GM21367 (cell line): ENCODE data around the gene EPB41L2.
"Not testable (repeated sequence)": the region's sequence is repeated elsewhere in the genome, so short reads cannot be mapped to it uniquely, and the experiment has no call there.

Source experiments
- ATAC-seq: cut with Tn5 transposase; IDR thresholded peaks from one replicate; pipeline ENCODE4 v1.9.1; 2021; ENCODE audit not compliant: unreplicated experiment

The EPB41L2 gene

GRCh38 chr6:131005439-131006016 is 57.5 kb downstream of the EPB41L2 start:
- ATAC-seq, result no peak

GRCh38 chr6:131004936-131005335 is 58.1 kb downstream of the EPB41L2 start:
- no peak for ATAC-seq

GRCh38 chr6:131004387-131004755 is 58.7 kb downstream of the EPB41L2 start:
- ATAC-seq, result no peak

GRCh38 chr6:131003488-131004386 is 59.3 kb downstream of the EPB41L2 start:
- ATAC-seq, result no peak

- ATAC-seq, result no peak
Observed at GRCh38 chr6:131002661-131002980, 60.4 kb downstream of the EPB41L2 start.

DNA sequence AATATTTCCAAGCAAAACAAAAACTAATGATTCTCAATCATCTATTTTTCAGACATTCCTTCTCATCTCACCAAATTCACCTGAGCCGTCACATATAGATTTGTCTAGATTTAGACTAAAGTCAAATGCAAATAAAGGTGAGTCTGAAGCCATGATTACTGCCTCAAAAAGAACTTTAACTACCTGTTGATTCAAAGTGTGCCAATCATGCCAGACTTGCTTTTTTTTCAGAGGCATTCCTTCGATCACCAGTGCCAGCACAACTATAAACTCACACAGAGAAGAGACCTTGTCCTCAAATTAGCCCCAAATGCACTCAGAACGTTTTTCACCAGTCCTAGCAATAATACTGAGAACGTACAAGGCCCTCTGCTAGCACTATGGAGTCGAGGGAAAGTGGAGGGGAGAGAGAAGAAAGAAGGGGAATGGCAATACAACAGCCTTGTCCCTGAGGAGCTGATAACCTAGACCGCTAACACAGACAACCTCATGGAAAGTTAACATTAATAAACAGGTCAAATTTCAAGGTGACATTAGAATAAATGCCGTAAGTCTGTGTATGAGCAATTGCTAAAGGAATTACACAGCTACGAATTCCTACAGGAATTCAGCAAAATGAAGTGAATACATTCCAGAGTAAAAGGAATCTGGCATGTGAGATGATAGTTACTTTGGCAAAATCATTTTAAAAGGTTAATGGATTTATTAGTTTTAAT is 60.9 kb downstream of the EPB41L2 start:
- no peak for ATAC-seq

GRCh38 chr6:131001111-131001736 is 61.8 kb downstream of the EPB41L2 start:
- no peak for ATAC-seq

- no peak for ATAC-seq
Observed at GRCh38 chr6:131000544-131000943, 62.5 kb downstream of the EPB41L2 start.

DNA sequence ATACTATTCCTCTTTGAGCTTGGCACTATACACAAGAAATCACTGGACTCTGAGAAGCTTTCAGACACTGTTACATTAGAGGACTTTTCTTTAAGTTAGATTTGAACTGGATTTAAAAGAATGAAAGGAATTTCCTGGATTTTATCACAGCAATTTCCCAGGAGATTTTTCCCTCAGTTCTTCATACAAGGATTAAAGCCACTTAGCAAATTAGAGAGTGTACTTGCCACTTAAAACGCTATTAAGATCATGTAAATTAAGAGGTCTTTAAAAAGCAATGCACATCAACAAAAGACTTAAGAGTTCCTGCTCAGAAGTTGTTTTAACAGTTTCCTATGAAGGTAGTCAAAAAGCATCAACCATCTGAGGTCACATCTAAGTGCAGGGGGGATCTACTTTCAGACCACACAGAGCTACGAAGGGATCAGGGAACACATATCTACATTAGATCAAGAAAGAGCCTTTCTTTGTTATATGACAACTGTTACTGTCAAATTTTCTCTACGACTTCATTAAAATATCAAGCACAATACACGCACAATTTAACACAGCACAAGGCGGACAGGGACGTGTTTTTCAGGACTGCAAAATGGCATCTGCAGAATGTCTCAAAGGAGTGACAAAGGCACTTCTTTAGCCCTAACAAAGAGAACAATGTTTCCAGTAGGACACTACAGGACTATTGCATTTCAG is 65.8 kb downstream of the EPB41L2 start:
- no peak for ATAC-seq

DNA sequence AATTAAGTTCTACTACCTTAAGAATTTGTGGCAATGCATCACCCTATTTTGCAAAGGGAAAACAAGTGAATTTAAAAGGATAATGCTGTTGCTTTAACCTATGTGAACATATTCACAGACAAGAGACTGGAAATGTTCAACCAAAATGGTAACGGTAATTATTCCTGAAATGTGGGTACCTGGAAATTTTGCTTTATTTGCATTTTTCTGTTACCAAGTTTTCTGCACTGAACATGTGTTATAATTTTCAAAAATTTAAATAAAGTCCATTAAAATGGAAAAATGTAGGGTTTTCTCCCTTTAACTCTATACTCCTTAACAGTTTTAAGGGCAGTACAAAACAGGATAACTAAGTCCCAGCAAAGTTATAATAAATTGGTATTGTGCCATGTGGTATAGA is 66.4 kb downstream of the EPB41L2 start:
- ATAC-seq, result no peak

DNA sequence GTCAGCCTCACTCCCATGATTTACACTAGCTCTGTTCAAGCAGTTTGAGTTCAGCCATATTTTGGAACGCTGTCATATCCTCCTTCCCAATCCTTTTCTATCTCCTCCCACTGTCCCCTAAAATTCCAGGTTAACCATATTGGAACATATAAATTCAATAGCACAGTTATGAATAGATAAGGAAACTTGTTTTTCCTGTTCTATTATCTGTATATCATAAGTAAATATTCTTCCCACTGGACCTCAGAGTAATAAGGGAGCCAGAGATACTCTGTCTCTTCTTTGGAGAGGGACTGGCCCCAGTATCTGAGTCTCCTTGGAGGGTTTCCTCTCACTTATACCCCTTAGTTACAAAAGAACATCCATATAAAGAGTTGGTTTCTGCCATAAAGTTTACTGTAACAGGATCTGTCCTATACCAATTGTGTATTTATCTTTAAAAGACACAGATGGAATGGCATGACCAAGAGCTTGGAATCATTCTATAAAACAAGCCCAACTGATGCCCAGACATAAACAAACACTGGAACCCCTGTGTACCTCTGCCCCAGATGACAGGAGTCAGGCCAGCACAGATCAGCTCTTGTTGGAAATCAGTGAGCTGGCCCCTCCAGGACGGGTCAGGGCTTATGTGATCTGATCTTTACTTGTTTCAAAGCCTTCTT is 67.1 kb downstream of the EPB41L2 start:
- no peak for ATAC-seq

DNA sequence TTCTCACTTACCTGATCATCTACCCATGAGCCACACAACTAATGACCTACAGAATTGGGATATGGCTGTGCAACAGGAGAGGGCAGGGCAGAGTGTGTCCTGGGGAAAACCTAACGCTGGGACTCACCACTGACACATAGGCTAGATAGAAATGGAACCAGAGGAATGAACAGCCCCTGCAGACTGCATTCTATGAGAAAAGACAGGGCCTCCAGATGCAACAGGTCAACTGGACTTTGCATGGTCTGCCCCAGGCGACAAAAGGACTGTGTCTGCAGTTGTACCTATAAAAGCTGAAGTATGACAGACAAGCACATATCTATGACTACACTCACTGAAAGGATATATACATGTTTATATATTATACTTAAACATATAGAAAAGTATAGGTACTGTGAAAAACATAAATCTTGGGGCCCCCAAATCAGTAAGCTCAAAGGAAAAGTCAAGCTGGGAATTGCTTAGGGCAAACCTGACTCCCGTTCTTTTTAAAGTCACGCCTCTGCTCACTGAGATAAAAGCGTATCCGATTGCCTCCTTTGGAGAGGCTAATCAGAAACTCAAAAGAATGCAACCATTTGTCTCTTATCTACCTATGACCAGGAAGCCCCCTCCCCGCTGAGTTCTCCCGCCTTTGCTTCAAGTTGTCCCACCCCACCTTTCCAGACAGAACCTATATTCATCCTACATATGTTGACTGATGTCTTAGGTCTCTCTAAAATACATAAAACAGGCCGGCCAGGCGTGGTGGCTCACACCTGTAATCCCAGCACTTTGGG is 68.5 kb downstream of the EPB41L2 start:
- no peak for ATAC-seq

DNA sequence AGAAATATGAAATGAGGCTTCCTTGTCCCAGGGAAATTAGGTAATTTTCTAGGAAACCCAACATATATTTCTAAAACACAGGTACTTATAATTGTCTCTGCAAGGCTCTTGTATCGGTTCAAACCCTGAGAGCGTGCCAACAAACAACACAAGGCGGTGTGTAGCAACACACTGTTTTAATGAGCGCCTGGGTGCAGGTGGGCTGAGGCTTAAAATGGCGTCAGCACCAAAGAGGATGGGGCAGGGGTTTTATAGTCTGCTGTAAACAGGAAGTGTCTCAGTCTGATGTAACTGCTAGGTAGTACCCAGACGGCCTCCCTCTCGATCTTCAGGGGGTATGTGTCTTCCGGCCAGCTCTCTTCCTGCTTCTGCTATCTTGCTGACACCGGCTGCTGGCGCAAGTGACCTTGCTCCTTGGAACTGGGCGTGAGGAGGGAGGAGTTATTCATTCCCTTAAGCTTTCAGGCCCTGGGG is 69.7 kb downstream of the EPB41L2 start:
- no peak for ATAC-seq

DNA sequence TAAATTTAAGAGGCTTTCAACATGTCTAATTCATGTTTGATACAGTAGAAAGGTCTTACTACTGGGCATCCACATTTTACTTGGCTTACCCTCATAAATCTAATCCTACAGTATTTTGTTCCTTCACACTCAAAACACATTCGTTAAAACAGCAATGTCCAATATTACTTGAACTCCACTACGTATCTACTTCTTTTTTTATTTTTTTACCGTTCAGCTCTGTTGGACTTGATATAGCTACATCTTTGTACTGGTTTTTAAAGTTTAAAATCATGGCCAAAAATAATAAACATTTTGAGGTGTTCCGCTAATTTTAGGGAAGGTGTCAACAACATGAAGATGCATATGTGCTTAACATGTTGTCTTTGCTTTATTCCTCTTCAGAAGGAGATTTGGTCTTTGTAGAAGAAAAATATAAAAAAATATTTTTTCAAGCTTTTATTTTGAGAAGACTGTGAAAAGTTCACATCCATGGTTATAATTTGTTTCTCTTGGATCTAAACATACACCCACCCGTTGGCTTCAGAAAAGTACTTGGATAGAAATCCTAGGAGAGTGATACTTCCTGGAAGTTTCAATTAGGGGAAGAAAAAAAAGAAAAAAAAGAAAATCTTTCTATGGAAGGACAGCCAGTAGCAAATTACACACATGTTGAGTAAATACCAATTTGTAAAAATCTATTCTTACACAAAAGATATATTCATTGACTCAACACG is 71.5 kb downstream of the EPB41L2 start:
- ATAC-seq, result no peak

- not testable (repeated sequence) for ATAC-seq
Observed at GRCh38 chr6:130987539-130987938, 75.5 kb downstream of the EPB41L2 start.

- ATAC-seq, result no peak
Observed at GRCh38 chr6:130985115-130985514, 77.9 kb downstream of the EPB41L2 start.

DNA sequence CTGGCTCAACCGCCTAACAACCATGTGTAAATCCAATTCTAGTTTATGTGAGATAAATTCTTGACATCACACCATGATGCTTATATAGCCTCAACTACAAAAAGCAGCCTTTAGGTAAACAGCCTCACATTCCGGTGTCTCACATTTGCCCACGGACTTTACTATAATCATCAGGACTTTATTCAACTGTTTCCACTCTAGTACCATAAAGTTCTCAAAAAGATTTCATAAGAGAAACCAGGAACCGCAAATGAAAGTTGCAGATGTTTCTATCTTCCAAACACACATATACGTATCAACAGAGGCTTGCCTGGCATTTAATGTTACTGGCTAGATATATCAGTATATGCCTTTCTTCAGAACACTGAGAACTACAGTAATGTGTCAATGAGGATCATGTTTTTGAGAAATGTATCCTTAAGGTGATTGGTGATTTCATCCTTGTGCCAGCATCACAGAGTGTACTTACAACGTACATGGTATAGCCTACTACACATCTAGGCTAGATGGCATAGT is 80.0 kb downstream of the EPB41L2 start:
- ATAC-seq, result no peak

GRCh38 chr6:130982135-130982534 is 80.9 kb downstream of the EPB41L2 start:
- ATAC-seq, result no peak

- ATAC-seq, result no peak
Observed at GRCh38 chr6:130981409-130981808, 81.6 kb downstream of the EPB41L2 start.
